Activated naive CD4-positive, alpha-beta T cell treated with anti-CD3 and anti-CD28 coated beads, Interleukin-2, amount 50 U/mL, for 72 hours (primary cell): Measurements from ENCODE around the gene ERC2. TPM values are rescaled to one million over a fixed set of nuclear protein-coding genes. Genes with fewer than 3 reads are reported as not detected.

ENCODE experiments used
- ATAC-seq, 2 donors: fragments of 150-1000 bp; cut with Tn5 transposase; 2 replicates each; pipeline ENCODE4 v1.10.0; 2021; ENCODE audit warnings: mild to moderate bottlenecking in 2 of 2, moderate library complexity in 2 of 2
- DNase-seq, 2 donors: peaks; one replicate each; pipeline ENCODE4 v3.0.0; 2021 to 2022; ENCODE audit warnings: low spot score in 2 of 2
- H3K27ac Mint-ChIP-seq, 2 donors: one replicate each; pipeline ENCODE4 v1.8.0; 2022; ENCODE audit warnings: mild to moderate bottlenecking in 2 of 2, mixed read lengths in 2 of 2
- H3K36me3 Mint-ChIP-seq, 2 donors: one replicate each; pipeline ENCODE4 v1.8.0; 2022; ENCODE audit warnings: mixed read lengths in 2 of 2
- H3K9me3 Mint-ChIP-seq, 2 donors: one replicate each; pipeline ENCODE4 v1.8.0; 2022; ENCODE audit warnings: mixed read lengths in 2 of 2
- total RNA-seq, 2 donors: library from RNA; stranded (reverse); gene quantifications; one replicate each; pipeline ENCODE4 v1.2.3, GENCODE V29; 2022

ERC2 gene
- total RNA-seq, 2 donors from 2014 or later = 0.58 TPM; not detected in 1

- no peak for ATAC-seq
- no peak overlapping the region for H3K27ac Mint-ChIP-seq
- H3K9me3 Mint-ChIP-seq = peaks cover 8 to 17% of the 10 kb centered on the region in 2 donors
- DNase-seq = no peak
- no peaks in the 10 kb centered on the region for H3K36me3 Mint-ChIP-seq
Measured at GRCh38 chr3:55639896-55640765, 828.1 kb downstream of the ERC2 start.

- ATAC-seq (no peak), DNase-seq (no peak)
- Mint-ChIP-seq H3K27ac (no peak overlapping the region), H3K36me3 (no peaks in the 10 kb centered on the region), H3K9me3 (peaks cover 8 to 17% of the 10 kb centered on the region in 2 donors)
Measured at GRCh38 chr3:55639143-55639542, 829.1 kb downstream of the ERC2 start.

DNA sequence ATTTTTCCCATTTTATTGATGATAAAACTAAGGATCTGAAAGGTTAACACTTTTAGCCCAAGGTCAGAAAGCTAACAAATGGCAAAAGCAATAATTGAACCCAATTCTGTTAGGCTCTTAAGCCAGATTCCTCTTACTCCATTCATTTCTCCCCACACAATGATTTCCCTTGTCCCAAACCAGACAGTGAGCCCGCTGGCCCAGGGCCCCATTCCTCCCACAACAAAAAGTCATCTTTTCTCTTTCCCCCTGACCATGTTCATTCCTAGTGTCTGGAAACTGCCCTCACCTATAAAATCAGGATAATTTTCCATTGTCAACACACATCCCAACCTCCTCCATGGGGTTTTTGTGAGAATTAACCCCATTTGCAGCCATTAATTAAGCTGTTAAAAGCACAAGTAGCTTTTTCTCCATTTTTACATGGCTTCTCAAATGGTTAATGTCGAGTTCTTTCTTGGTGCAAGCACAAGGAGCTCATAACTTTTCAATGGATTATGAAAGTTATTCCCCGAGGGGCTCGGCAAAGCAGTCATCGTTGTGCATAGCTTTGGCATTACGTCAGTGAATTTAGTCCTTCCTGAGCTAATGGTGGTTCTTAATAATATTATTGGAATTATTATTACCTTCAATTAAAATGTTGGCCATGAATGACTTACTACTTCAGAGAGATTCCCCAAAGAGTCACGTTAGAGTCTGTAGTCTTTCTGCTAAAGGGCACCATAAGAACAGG, 830.2 kb downstream of the ERC2 start:
- H3K27ac Mint-ChIP-seq = no peak overlapping the region
- no peaks in the 10 kb centered on the region for H3K36me3 Mint-ChIP-seq
- DNase-seq (no peak), ATAC-seq (no peak)
- peaks cover 8 to 17% of the 10 kb centered on the region in 2 donors for H3K9me3 Mint-ChIP-seq

DNA sequence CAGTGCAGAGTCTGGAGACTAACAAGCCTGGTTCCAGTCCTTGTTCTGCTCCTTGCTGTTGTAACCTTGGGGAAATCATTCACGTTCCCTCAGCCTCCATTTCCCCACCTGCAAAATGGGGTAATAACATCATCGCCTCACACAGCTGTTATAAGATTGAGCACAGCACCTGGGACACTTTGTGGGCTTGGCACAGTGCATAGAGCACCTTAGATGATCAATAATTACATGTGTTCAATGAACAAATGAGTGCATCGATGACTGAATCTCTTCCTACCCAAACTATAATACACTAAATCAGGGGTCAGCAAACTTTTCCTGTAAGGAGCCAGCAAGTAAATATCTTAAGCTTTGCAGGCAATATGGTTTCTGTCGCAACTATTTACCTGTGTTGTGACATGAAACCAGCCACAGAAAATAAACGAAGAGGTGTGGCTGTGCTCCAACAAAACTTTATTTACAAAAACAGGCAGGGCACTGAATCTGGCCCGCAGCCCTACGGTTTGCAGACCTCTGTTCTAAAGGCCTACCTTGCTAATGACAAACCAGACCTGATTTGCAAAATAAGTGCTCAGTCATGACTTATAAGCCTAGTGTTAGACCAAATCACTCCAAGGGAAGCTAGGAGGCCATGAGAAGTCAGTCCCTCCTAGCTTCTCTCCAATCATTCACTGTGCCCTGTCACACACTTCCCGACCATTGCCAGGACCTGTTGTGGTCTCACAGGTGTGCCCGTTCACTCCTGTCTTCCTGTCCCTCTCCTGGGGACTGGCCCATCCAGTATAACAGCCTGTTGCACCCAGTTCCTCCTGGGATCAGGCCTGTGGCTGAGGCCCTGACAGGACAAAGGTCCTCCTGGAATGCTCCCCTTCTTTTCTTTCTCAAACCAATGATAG, 831.7 kb downstream of the ERC2 start:
- ATAC-seq (no peak), DNase-seq (no peak)
- Mint-ChIP-seq H3K36me3 (no peaks in the 10 kb centered on the region), H3K9me3 (peaks cover 8 to 14% of the 10 kb centered on the region in 2 donors), H3K27ac (no peak overlapping the region)

GRCh38 chr3:55634345-55634744, 833.9 kb downstream of the ERC2 start:
- DNase-seq (no peak), ATAC-seq (no peak)
- Mint-ChIP-seq H3K36me3 (no peaks in the 10 kb centered on the region), H3K9me3 (peaks cover 6 to 12% of the 10 kb centered on the region in 2 donors), H3K27ac (no peak overlapping the region)

GRCh38 chr3:55633333-55633732, 834.9 kb downstream of the ERC2 start:
- DNase-seq = no peak
- no peak for ATAC-seq
- Mint-ChIP-seq H3K36me3 (no peaks in the 10 kb centered on the region), H3K27ac (no peak overlapping the region), H3K9me3 (peaks cover 0 to 5% of the 10 kb centered on the region in 2 donors)

DNA sequence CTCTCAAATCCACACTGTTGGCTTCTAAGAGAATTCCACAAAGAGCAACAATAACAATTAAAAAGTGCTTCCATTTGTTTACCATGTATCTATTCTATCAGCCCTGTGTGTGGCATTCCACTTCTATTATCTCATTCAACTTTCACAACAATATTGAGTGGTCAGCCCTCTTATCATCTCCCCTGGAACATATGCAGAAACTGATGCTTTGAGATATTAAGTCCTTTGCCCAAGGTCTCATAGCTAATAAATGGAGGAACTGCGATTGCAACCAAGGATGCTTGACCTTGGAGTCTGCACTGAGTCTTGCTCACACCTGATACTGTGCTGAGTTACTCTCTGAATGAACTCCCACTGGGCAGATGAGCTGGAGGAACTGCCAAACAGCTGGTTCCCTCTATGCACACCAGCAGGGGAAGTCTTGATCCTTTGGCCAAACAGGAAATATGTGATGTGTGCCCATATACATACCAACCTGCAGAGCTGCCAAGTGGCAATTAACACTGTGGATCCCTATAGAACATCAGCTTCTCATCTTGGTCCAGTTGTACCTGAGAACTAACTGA, 836.4 kb downstream of the ERC2 start:
- H3K27ac Mint-ChIP-seq = no peak overlapping the region
- H3K9me3 Mint-ChIP-seq = peaks cover 0 to 5% of the 10 kb centered on the region in 2 donors
- DNase-seq (no peak), ATAC-seq (no peak)
- no peaks in the 10 kb centered on the region for H3K36me3 Mint-ChIP-seq

- H3K9me3 Mint-ChIP-seq = no peaks in the 10 kb centered on the region
- no peaks in the 10 kb centered on the region for H3K36me3 Mint-ChIP-seq
- H3K27ac Mint-ChIP-seq = no peak overlapping the region
- no peak for ATAC-seq
- DNase-seq = no peak
Measured at GRCh38 chr3:55630921-55631299, 837.4 kb downstream of the ERC2 start.

GRCh38 chr3:55630280-55630920, 837.9 kb downstream of the ERC2 start:
- Mint-ChIP-seq H3K27ac (no peak overlapping the region), H3K9me3 (no peaks in the 10 kb centered on the region), H3K36me3 (no peaks in the 10 kb centered on the region)
- DNase-seq (no peak), ATAC-seq (no peak)

DNA sequence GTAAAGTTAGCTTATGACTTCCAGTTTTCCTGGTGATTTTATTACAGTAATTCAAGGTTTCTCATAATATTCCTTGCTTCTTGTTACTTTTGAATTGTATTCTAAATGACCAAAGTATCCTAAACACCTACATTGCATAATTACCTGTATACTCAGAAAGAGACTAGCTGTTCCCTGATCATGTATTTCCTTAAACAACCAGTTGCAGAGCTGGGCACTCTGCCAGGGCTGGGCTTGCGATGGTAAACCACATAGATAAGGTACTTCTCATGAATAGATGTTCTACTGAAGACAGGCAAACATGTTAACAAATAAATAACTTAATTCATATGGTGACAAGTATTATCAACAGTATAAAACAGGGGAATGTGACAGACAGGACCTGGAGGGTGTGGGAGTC, 838.8 kb downstream of the ERC2 start:
- Mint-ChIP-seq H3K36me3 (no peaks in the 10 kb centered on the region), H3K27ac (no peak overlapping the region), H3K9me3 (no peaks in the 10 kb centered on the region)
- ATAC-seq (no peak), DNase-seq (no peak)

DNA sequence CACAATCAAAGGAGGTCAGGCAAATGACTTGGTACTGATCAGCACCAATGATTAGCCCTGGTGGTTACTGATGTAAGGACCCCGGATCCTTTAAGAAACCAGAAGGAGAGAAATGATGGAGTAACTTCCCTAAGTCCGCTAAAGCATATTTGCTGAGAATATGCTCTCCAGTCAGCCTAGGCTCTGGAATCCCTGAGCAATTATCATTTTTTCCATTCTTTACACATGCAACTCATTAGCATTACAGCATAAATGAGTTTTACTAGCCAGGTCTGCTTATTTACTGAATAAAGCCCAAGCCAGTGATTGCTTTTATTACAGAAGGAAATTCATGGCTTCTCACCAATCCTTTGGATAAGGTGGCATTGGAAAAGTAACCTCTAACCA, 842.0 kb downstream of the ERC2 start:
- DNase-seq (no peak), ATAC-seq (no peak)
- H3K9me3 Mint-ChIP-seq = peaks cover 3 to 7% of the 10 kb centered on the region in 2 donors

DNA sequence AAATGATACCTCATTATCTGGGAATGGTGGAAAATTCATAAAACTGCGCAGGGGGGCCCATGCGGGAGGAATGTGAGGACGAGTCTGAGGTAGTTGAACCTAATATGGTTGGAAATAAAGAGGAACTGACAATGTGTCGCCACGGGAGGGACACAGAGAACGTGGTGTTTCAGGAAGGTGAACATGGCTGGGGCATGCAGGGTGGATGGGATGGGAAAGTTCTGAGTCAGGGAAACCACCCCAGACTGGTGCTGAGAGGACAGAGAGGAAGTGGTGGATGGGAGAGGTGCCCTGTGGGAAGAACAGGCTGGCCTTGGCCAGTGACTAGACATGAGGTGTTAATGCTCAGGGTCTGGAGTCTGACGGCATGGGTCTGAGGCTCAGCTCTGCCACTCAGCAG, 844.0 kb downstream of the ERC2 start:
- Mint-ChIP-seq H3K9me3 (peaks cover 3 to 7% of the 10 kb centered on the region in 2 donors), H3K36me3 (no peaks in the 10 kb centered on the region), H3K27ac (no peak overlapping the region)
- DNase-seq = no peak
- no peak for ATAC-seq

More for the DNA sequence above, 842.0 kb downstream of the ERC2 start:
- H3K27ac Mint-ChIP-seq = no peak overlapping the region
- no peaks in the 10 kb centered on the region for H3K36me3 Mint-ChIP-seq

- Mint-ChIP-seq H3K36me3 (no peaks in the 10 kb centered on the region), H3K9me3 (peaks cover 3 to 7% of the 10 kb centered on the region in 2 donors), H3K27ac (no peak overlapping the region)
- DNase-seq (no peak), ATAC-seq (no peak)
Measured at GRCh38 chr3:55623786-55624185, 844.5 kb downstream of the ERC2 start.

- DNase-seq (no peak), ATAC-seq (no peak)
- H3K36me3 Mint-ChIP-seq = no peaks in the 10 kb centered on the region
- H3K27ac Mint-ChIP-seq = no peak overlapping the region
- H3K9me3 Mint-ChIP-seq = peaks cover 3 to 7% of the 10 kb centered on the region in 2 donors
Measured at GRCh38 chr3:55622733-55623132, 845.5 kb downstream of the ERC2 start.

DNA sequence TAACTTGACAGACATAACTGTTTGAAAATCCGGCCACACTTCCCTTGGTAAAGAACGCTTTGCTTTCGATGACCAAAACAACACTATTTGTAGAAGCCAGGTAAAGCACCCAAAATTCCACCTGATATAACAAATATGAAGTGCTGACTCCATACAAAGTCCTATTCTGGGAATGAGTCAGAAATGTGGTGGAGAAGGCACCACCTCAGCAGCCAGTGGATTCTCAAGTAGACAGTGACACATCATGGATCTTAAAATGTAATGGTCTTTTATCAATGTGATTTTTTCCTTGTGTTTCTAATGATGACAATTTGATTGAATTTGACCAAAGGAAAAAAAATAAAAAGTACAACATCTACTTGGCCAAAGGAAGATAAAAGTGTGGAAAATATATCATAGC, 846.2 kb downstream of the ERC2 start:
- no peaks in the 10 kb centered on the region for H3K36me3 Mint-ChIP-seq
- no peak overlapping the region for H3K27ac Mint-ChIP-seq
- DNase-seq = no peak
- ATAC-seq = no peak
- H3K9me3 Mint-ChIP-seq = peaks cover 3 to 7% of the 10 kb centered on the region in 2 donors

- peak overlapping the region in 1 of 2 donors; percentile 95 for H3K27ac Mint-ChIP-seq
- peaks cover 3 to 7% of the 10 kb centered on the region in 2 donors for H3K9me3 Mint-ChIP-seq
- ATAC-seq (no peak), DNase-seq (no peak)
- no peaks in the 10 kb centered on the region for H3K36me3 Mint-ChIP-seq
Measured at GRCh38 chr3:55621648-55622047, 846.6 kb downstream of the ERC2 start.
